Keratinocyte (primary cell): ENCODE measurements around the gene AEN.

Experiments used
- CTCF ChIP-seq, 3 experiments: IDR thresholded peaks in 1 of 3; conservative IDR thresholded peaks in 1 of 3; optimal IDR thresholded peaks in 1 of 3; 2 replicates in 2 of 3; 3 replicates in 1 of 3; pipeline versions ENCODE3 to v1.5.1; 2011; ENCODE audit warnings: low read length in 3 of 3, mild to moderate bottlenecking in 3 of 3, moderate library complexity in 2 of 3, control low read depth in 1 of 3, inconsistent platforms in 1 of 3; ENCODE audit not compliant: insufficient read depth in 2 of 3; ENCODE audit errors: extremely low read depth in 1 of 3
- EZH2 ChIP-seq: IDR thresholded peaks from one replicate; pipeline ENCODE4 v1.6.1; 2012; ENCODE audit warnings: inconsistent platforms, mild to moderate bottlenecking, low read length, moderate library complexity

- no peak for TF ChIP-seq CTCF (optimal IDR thresholded peaks at IDR 0.05 in 1 of 3, IDR thresholded peaks at IDR 0.05 in 1 of 3, conservative IDR thresholded peaks at IDR 0.05 in 1 of 3; ENCODE audit: extremely low read depth in 1 of 3, insufficient read depth in 2 of 3, low read length in 3 of 3)
- TF ChIP-seq EZH2: no peak
Measured at GRCh38 chr15:88646088-88646405, 24.9 kb downstream of the AEN start.
